RWPE1 (cell line): ENCODE data around the gene GRIN3B.

ENCODE experiments used
- CTCF ChIA-PET: fragments of 350-600 bp; sonication (Branson Sonifier 250); formaldehyde crosslinking; extraction: SDS; loops from one replicate; lab custom pipeline; 2021; lab: Yijun Ruan, JAX
- POLR2A ChIA-PET: fragments of 400-600 bp; formaldehyde crosslinking; extraction: SDS; loops from one replicate; lab custom pipeline; 2020; ENCODE audit warnings: antibody characterized with exemption; ENCODE audit not compliant: low non-redundant PET; lab: Yijun Ruan, JAX
- DNase-seq: peaks from one replicate; pipeline ENCODE4 v3.0.0; 2012; ENCODE audit warnings: low spot score
- H3K27ac ChIP-seq: fragments of 450-650 bp; 2 replicates; pipeline ENCODE4 v1.5.1; 2017
- TF ChIP-seq, protein P1 (sequence below): fragments of 450-650 bp; conservative IDR thresholded peaks from 2 replicates; pipeline ENCODE4 v1.5.1; 2017; ENCODE audit warnings: low read depth, mild to moderate bottlenecking

GRIN3B gene

DNA sequence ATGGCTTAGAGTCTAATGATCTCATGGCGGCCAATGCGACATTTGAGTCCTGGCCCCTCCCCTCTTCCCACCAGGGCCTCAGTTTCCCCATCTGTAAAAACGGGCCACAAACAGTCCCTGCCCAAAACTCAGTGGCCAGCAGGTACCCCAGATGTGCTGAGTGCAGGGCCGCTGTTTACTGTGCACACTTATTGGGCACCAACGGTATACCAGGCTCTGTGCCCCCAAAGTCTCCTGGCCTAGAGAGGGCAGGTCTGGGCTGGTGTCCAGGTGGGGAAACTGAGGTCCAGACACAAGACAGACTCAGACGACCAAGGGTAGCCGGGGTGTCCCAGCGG is 39.6 kb upstream of the GRIN3B start:
- H3K27ac ChIP-seq = no peak overlapping the region
- TF ChIP-seq, protein P1, sequence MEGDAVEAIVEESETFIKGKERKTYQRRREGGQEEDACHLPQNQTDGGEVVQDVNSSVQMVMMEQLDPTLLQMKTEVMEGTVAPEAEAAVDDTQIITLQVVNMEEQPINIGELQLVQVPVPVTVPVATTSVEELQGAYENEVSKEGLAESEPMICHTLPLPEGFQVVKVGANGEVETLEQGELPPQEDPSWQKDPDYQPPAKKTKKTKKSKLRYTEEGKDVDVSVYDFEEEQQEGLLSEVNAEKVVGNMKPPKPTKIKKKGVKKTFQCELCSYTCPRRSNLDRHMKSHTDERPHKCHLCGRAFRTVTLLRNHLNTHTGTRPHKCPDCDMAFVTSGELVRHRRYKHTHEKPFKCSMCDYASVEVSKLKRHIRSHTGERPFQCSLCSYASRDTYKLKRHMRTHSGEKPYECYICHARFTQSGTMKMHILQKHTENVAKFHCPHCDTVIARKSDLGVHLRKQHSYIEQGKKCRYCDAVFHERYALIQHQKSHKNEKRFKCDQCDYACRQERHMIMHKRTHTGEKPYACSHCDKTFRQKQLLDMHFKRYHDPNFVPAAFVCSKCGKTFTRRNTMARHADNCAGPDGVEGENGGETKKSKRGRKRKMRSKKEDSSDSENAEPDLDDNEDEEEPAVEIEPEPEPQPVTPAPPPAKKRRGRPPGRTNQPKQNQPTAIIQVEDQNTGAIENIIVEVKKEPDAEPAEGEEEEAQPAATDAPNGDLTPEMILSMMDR = no peak
- DNase-seq = no peak
- POLR2A ChIA-PET = no interaction called here
- CTCF ChIA-PET = no interaction called here

DNA sequence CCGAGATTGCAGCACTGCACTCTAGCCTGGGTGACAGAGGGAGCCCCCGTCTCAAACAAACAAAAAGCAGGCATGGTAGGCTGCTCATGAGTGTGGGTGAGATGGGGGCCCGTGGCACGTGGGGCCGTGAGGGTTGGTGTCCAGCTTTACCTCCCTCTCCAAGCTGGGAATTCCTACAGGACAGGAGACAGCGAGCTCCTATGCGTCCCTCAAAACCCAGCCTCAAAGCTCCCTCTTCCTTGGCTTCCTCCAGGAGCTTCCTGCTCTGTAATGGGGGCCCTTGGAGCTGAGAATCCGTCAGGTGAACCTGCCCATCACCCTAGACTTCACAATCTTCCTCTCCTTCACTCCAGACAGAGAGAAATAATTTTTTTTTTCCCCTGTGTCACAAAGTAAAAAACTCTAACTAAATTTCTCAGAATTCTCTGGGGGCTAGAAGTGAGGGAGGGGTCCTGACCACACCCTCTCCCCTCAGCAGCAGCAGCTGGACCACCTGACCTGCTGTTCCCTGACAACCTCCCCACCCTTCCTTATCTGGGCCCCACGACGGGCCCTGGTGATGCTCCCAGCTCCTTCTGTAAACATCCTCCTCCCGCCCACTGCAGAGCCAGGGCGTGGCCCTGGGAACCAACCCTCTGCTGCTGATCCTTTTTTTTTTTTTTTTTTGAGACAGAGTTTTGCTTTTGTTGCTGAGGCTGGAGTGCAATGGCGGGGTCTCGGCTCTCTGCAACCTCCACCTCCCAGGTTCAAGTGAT is 38.2 kb upstream of the GRIN3B start:
- CTCF ChIA-PET = interaction anchor here (0.6 kb wide), 1 partner anchor 13 kb away, joined by 6 read pairs; no protein-coding TSS in a partner anchor
- no peak for DNase-seq
- H3K27ac ChIP-seq = peak overlapping the region; percentile 22
- TF ChIP-seq, protein P1 = no peak
- POLR2A ChIA-PET = no interaction called here

DNA sequence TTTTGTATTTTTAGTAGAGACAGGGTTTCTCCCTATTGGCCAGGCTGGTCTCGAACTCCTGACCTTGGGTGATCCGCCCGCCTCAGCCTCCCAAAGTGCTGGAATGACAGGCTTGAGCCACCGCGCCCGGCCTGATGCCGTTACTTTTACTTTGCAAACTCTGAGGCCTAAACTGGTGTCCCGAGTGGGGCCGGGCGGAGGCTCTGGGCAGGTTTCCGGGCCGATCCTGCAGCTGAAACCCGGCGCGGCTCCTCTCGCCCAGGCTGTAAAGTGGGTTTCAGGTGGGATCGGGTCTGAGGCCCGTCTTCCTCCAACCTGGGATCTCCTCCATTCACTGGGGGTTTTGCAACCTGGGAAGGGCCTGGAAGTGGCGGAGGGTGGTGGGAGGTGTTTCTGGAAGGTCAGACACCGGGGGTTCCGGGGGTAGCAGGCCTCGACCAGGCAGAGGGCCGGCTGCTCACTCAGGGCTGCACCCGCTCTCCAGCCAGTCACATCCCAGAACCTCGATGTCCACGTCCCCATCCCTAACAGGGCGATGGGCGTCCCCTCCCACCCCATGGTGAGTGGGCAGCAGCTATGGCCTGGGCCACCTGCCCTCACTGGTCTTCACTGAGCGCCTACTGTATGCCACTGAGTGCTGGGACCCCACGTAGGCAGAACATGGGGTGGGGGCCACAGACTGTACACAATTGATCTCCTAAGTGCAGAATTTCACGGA is 37.4 kb upstream of the GRIN3B start:
- POLR2A ChIA-PET = no interaction called here
- CTCF ChIA-PET = interaction anchor here (0.5 kb wide), 1 partner anchor 70 kb away, joined by 3 read pairs; no protein-coding TSS in a partner anchor
- no peak for DNase-seq
- TF ChIP-seq, protein P1 = no peak
- peak overlapping the region; percentile 22; the same call in 1 of the 2 replicates for H3K27ac ChIP-seq

DNA sequence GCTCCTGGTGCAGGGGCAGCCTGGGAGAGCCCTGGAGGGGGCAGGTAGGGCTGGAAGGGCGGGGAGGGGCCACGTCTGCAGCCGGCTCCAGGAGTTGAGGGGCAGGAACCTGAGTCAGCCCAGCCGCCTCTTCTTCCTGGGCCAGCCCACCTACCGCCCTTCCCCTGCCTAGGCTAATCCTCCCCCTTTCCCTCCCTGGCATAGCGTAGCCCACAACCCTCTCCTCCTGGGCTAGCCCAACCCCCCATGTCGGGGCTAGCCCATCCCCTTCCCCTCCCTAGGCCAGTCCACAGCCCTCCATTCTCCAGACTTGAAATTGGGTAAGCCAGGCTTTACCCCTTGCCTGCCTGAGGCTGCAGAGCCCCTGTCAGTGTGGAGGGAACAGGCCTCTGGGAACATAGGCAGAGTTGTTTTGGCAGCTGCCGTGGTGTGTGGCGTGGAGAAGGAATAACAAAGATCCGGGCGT is 36.7 kb upstream of the GRIN3B start:
- ChIA-PET CTCF (no interaction called here), POLR2A (no interaction called here)
- no peak overlapping the region; the same call in 1 of the 2 replicates for H3K27ac ChIP-seq

DNA sequence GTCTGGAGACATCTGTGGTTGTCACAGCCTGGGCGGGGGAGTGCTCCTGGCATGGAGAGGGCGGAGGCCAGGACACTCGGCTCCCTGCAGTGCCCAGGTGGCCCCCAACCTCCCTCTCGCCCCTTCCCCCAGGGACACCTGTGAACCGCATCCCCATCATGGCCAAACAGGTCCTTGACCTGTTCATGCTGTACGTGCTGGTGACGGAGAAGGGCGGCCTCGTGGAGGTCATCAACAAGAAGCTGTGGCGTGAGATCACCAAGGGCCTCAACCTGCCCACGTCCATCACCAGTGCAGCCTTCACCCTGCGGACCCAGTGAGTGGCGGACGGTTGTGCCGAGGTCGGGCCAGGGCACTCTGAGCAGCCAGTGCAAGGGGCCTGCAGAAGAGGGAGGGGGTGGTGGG is 36.1 kb upstream of the GRIN3B start:
- TF ChIP-seq, protein P1 = no peak
- H3K27ac ChIP-seq = no peak overlapping the region
- CTCF ChIA-PET = no interaction called here
- DNase-seq = no peak
- POLR2A ChIA-PET = no interaction called here

More for the DNA sequence above, 36.7 kb upstream of the GRIN3B start:
- TF ChIP-seq, protein P1 = no peak
- no peak for DNase-seq
